GM23248 (cell line): ENCODE results near the gene PPP2R3B.

Source experiments
- EZH2 ChIP-seq: fragments of 200-600 bp; sonication (generic); IDR thresholded peaks from 2 replicates; pipeline ENCODE4 v1.6.1; 2018; ENCODE audit warnings: antibody characterized with exemption, mild to moderate bottlenecking; ENCODE audit not compliant: insufficient read depth, poor library complexity, severe bottlenecking
- EZH2phosphoT487 ChIP-seq: fragments of 200-600 bp; sonication (generic); IDR thresholded peaks from 2 replicates; pipeline ENCODE4 v1.6.1; 2018; ENCODE audit warnings: antibody characterized with exemption, moderate library complexity, mild to moderate bottlenecking, low read depth; ENCODE audit not compliant: insufficient read depth

- TF ChIP-seq EZH2 = no peak
- TF ChIP-seq EZH2phosphoT487 = no peak
Measured at GRCh38 chrX:410296-410695, 23.6 kb upstream of the PPP2R3B start.
